Urothelium cell line (cell line): ENCODE data around the gene TXNDC2.
A peak's percentile ranks its signal among the peaks of the same experiment; 100 is the strongest.
"Not testable (repeated sequence)": the region's sequence is repeated elsewhere in the genome, so short reads cannot be mapped to it uniquely, and the experiment has no call there.

Experiments
- DNase-seq: peaks from one replicate; pipeline ENCODE4 v3.0.0; 2011; ENCODE audit warnings: low spot score, mixed read lengths
- FAIRE-seq: peaks from 2 replicates; lab custom pipeline; 2011; peaks lifted over from hg19 to GRCh38; lab: Jason Lieb, UNC

TXNDC2 gene

DNA sequence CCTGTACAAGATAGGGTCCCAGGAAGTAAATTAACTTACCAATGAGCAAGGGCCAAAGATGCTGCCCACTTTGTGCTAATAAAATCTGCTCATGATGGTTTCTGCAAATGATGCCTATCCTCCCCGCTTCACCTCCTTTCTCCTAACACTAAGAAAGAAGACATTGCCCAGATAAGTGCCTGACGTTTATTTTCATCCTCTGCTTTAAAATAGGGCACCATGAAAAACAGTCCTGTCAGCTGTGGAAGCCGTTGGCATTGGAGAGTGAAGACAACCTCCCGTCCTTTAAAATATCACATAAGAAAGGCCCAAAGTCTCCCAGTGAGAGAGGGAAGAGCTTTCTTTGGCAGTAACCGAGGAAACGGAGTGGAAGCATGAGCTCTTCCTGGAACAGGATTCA lies 1.7 kb upstream of the TXNDC2 start:
- FAIRE-seq, result no peak

DNA sequence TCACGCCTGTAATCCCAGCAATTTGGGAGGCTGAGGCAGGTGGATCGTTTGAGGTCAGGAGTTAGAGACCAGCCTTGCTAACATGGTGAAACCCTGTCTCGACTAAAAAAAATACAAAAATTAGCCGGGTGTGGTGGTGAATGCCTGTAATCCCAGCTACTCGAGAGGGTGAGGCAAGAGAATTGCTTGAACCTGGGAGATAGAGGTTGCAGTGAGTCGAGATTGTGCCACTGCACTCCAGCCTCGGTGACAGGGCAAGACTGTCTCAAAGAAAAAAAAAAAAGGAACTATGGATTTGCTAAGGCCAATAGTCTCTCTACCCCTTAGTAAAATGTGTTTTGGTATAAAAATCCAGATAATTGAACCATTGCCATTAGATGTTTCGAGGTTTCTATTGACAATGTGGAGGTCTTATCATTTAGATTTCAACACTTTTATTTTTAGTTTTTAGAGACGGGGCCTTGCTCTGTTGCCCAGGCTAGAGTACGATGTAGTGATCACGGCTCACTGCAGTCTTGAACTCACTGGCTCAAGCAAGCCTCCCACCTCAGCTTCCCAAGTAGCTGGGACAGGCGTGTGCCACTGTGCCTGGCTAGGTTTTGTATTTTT lies 1.1 kb upstream of the TXNDC2 start:
- DNase-seq, result no peak
- FAIRE-seq, result no peak

More for the DNA sequence above, 1.7 kb upstream of the TXNDC2 start:
- DNase-seq, result no peak

DNA sequence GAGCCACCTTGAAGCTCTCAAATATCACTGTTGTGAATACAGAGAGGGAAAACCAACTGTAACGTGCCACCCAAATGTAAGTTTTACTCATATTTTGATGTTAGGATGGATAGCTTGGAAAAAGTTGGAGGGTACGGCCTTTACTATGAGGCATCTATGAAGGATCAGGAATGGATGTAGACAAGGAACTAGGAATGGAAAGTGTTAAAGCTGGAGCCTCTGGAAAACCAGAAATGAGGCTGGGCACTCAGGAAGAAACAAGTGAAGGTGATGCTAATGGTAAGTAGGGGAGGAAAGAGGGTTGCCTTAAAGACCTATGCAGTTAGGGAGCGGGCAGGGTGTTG lies 204 bp downstream of the TXNDC2 start:
- no peak for FAIRE-seq

DNA sequence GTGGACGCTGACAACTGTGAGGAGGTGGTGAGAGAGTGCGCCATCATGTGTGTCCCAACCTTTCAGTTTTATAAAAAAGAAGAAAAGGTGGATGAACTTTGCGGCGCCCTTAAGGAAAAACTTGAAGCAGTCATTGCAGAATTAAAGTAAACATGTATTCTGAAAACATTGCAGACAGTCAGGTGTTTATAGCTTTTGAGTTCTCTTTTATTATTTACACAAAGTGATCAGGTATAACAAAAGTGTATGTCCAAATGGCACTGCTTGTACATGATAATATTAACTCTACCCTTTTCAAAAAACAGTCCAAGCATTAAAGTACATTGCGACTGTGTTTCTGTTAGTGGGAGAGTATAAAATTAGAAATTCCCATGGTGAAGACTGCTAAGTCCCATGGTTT lies 2.2 kb downstream of the TXNDC2 start:
- FAIRE-seq (no peak), DNase-seq (no peak)

More for the DNA sequence above, 204 bp downstream of the TXNDC2 start:
- no peak for DNase-seq

DNA sequence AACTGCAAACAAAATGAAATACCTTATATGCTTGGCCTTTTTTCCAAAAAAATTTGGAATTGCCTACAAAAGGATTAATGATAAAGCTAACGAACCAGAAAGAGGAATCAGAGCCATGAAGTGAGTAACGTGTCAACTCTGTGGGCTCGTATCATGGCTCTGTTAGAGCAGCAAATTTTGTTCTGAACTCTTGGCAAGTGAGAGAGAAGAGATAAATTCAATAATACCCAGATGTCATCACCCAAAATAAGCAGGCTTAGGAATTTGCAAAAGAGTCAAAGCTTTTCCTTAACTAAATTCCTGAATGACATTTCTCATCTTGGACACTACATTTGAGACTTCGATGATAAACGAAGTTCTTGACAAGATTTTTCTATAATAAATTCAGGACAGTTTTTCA lies 4.4 kb downstream of the TXNDC2 start:
- no peak for DNase-seq
- no peak for FAIRE-seq

DNA sequence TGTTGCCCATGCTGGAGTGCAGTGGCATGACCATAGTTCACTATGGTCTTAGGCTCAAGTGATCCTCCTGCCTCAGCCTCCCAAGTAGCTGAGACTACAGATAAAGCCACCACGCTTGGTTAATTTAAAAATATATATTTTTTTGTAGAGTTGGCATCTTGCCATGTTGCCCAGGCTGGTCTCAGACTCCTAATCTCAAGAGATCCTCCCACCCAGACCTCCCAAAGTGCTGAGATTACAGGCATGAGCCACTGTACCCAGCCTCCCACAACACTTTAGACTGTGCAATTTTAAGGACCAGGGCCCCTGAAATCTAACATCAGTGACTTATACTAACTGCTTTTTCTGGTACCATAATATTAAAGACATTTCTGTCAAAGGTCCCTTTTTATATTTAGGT lies 5.2 kb downstream of the TXNDC2 start:
- no peak for FAIRE-seq
- no peak for DNase-seq

DNA sequence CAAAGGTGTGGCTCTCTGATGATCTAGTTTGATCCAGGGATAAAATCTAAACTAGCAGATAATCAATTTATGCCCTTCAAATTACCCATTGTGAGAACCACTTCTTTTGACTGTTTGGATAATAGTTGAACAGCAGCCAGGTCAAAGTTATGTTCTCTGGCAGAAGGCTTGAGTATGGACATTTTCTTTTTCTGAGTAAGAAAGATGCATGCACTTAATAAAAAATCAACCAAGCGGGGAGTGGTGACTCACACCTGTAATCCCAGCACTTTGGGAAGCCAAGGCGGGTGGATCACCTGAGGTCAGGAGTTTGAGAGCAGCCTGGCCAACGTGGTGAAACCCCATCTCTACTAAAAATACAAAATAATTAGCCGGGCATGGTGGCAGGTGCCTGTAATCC lies 5.7 kb downstream of the TXNDC2 start:
- not testable (repeated sequence) for FAIRE-seq, DNase-seq

DNA sequence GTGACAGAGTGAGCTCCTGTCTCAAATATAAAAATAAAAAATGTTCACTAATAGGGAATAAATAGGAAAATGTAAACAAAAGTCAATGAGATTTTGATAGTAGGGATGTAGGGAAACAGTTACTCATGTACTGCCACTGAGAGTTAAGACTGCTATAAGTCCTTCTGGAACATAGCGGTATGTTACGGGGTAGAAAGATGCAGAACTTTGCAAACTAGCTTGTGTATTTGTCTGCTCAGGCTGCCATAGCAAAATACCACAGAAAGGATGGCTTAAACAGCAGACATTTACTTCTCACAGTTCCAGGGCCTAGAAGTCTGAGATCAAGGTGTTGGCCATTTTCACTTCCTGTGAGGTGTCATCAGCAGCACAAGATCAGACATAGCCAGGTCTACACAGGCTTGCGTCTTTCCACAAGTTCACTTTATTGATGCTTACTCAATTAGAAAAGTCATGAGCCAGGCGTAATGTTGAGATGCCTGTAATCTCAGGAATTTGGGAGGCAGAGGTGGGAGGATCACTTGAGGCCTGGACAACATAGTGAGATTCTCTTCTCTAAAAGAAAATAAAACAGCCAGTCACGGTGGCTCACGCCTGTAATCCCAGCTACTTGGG lies 8.8 kb downstream of the TXNDC2 start:
- no peak for DNase-seq
- FAIRE-seq, result peak; percentile 42

DNA sequence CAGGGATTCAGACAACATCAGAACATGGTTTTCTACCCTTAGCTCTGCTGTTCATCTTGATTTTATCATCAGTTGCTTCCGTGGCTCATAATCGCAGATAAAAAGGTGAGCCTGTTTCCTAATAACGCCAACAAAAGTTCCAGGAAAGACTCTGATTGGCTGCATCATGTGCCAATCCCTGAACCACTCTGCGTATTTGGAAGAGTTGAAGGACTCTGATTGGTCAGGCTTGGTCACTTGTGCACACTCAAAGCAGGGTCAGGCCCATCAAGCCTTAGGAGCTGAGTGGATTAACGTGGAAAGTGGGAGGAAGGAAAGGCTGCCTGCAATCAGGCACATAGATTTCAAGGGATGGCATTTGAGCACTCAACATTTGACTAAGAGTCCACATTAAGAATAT lies 11.4 kb downstream of the TXNDC2 start:
- FAIRE-seq, result no peak
- no peak for DNase-seq

DNA sequence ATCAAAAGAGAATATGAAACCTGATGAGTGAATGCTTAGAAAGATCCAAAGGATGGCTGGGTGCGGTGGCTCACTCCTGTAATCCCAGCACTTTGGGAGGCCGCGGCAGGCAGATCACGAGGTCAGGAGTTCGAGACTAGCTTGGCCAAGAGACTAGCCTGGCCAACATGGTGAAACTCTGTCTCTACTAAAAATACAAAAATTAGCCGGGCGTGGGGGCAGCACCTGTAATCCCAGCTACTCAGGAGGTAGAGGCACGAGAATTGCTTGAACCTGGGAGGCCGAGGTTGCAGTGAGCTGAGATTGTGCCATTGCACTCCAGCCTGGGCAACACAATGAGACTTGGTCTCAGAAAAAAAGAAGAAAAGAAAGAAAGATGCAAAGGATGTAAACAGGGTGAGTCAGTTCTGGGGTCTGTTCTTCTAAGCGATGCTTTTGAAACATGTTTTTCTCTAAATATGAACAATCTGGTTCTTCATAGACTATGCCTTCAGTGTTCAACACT lies 12.1 kb downstream of the TXNDC2 start:
- not testable (repeated sequence) for DNase-seq, FAIRE-seq

DNA sequence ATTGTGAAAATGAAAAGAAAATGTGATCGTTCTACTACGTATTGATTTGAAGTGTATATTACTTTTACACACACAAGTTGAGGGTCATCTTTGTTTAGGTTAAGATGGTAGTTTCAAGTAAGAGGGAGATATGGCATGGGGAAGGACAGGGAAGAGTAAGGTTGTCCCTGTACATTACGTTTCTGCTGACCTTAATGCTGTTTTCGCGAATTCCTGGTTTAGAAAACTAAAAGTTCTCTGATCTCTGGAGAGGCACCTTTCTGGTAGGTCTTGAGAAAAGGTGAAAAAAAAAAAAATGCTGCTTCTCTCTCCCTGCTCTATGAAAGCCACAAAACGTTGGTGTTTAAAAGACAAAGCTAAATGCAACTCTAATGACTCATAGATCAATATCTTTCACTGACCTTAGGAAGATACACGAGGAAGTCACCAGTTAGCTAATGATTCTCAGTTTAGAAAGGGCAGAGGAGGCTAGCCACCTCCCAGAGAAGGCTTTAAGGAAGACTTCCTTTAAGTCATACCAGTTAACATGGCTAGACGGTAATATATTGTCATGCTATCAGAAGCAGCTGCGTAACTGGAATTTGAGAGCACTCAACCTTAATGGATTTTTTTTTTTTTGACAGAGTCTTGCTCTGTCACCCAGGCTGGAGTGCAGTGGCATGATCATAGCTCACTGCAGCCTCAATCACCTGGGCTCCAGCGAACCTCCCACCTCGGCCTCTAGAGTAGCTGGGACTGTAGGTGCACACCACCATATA lies 13.2 kb downstream of the TXNDC2 start:
- FAIRE-seq (peak; percentile 9), DNase-seq (peak; percentile 44)

DNA sequence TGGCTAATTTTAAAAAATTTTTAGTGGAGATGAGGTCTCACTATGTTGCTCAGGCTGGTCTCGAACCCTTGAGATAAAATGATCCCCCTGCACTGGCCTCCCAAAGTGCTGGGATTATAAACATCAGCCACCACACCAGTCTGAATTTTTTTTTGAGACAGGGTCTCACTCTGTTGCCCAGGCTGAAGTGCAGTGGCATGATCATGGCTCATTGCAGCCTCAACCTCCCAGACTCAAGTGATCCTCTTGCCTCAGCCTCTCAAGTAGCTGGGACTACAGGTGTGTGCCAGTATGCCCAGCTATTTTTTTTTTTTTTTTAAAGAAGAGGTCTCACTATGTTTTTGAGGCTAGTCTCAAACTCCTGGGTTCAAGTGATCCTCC lies 13.8 kb downstream of the TXNDC2 start:
- not testable (repeated sequence) for DNase-seq, FAIRE-seq

DNA sequence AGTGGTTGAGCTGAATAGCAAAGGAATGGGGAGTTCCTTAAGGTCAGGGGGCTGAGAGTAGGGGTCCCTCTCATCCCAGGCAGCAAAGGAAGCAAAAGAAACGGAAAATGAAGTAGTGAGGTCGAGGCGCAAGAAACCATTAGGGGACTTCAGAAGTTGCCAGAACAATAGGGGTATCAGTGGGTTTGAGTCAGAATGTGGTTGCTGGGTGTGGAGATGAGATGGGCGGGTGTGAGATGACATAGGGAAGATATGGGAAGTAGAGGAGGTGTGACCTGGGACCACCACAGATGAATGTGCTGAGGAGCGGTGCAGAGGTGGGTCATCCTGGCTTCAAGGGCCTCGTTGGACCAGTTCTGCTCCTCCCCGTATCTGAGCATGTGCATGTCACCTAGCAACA lies 14.9 kb downstream of the TXNDC2 start:
- DNase-seq (no peak), FAIRE-seq (no peak)

DNA sequence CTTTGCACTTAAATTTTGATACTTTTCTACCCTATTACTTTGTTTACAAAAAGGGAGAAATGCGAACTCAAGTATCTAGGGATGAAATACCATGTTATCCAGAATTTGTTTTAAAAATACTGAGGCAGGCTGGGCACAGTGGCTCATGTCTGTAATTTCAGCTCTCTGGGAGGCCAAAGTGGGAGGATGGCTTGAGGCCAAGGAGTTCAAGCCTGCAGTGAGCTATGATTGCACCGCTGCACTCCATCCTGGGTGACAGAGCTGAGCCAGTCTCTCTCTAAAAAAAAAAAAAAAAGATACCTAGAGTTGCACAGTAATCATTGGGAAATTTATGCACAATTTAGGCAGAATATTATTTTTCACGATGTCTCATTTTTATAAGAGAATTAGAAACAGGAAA lies 15.6 kb downstream of the TXNDC2 start:
- no peak for FAIRE-seq
- DNase-seq, result no peak

DNA sequence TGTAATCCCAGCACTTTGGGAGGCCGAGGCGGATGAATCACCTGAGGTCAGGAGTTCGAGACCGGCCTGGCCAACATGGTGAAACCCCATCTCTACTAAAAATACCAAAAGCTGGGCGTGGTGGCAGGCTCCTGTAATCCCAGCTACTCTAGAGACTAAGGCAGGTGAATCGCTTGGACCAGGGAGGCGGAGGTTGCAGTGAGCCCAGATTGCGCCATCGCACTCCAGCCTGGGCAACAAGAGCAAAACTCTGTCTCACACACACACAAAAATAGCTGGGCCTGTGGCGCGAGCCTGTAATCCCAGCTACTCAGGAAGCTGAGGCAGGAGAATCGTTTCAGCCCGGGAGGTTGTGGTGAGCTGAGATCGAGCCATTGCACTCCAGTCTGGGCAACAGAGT lies 16.5 kb downstream of the TXNDC2 start:
- not testable (repeated sequence) for DNase-seq, FAIRE-seq

DNA sequence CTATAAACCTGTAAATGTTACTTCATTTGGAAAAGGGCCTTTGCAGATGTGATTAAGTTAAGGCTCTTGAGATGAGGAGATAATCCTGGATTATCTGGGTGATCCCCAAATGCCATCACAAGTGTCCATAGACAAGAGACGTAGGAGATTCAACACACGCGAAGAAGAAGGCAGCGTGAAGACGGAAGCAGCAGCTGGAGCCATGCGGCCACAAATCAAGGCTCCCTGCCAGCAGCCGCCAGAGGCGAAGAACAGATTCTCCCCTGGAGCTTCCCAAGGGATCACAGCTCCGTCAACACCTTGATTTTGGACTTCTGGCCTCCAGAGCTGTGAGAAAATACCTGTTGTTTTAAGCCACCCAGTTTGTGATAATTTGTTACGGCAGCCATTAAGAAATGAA lies 17.1 kb downstream of the TXNDC2 start:
- no peak for FAIRE-seq

DNA sequence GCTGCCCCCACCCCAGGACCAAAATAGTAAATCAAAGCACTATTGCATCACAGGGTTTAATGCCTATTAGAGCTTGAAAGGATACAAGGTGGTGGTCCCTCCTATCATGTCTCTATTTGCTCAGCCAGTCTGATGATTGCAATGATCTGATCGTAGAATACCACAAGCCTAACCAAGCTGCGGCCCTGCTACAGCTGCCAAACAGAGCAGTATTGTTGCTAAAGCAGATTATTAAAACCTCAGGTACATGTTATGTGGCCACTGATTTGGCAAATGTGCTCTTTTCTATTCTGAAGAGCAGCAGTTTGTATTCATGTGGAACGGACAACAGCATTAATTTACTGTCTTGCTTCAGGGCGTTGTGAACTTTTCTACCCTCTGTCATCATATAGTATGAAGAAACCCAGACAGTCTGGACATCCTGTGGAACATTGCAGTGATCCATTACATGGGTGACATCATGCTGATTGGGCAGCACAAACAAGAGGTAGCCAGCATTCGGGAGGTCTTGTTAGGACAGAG lies 19.7 kb downstream of the TXNDC2 start:
- FAIRE-seq (no peak), DNase-seq (no peak)

More for the DNA sequence above, 17.1 kb downstream of the TXNDC2 start:
- DNase-seq, result no peak

DNA sequence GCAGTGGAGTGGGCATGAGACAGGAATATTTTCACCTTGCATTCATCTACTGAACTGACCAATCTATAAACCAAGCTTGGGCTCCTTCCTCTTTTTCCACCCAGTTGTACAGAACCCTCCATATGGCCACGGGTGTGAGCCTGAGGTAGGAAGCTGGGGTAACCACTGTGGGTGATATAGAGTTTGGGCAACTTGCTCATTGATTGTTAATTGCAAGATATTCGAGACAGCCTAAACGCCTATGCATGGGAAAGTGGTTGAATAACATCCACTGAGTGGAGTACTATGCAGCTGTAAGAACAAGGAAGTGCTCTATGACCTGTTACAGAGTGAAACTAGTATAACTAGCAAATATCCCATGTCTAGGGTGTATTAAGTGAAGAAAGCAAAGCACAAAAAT lies 20.7 kb downstream of the TXNDC2 start:
- FAIRE-seq (no peak), DNase-seq (no peak)

DNA sequence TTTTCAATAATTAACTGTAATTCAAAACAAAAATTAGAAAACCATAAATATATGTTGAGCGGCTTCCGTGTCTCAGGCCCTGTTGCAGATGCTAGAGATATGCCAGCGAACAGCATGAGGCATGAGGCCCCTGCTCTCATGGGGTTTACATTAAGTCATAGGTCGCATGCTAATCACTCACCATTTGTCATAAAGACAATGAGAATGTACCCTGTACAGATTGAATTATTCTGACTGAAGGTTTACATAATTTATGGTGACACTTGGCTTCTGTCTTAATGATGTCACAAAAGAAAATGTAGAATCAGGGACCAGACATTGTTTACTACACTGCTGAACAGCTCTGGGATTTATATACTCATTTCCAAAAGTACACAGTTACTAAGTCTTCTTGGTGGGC lies 22.1 kb downstream of the TXNDC2 start:
- FAIRE-seq, result no peak
- DNase-seq, result no peak

DNA sequence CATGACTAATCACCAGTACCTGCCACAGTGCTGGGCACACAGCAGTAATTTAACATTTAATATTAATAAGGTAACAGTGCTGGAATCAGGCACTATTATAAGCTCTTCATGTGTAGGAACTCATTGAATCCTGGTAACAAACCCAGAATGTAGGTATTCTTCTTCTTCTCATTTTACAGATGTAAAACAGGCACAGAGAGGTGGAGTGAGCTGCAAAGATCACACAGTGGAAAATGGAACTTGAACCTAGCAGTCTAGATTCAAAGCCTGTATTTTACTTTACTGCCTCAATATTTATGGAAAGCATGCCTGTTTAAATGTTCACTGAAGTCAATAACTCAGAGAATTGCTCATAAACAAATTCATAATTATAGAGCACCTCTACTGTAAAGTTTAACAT lies 24.3 kb downstream of the TXNDC2 start:
- DNase-seq, result no peak
- FAIRE-seq, result no peak

DNA sequence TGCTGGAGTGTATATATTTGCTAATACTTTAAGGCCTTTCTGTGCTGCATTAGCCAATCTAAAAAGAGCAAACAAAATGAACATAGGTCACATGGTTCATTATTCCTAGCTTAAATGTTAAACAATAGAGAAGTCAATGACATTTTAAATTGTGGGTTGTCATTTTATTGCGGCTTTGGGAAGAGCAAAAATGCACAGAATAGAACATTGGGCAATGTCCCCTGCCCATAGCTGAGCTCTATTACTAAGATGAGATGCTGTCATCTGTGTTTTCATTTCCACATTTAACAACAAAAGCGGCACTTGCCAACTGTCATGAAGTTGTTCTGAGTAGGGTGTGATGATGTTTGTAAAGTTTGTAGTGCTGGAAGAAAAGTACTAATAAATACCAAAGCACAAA lies 24.9 kb downstream of the TXNDC2 start:
- DNase-seq, result no peak
- no peak for FAIRE-seq

DNA sequence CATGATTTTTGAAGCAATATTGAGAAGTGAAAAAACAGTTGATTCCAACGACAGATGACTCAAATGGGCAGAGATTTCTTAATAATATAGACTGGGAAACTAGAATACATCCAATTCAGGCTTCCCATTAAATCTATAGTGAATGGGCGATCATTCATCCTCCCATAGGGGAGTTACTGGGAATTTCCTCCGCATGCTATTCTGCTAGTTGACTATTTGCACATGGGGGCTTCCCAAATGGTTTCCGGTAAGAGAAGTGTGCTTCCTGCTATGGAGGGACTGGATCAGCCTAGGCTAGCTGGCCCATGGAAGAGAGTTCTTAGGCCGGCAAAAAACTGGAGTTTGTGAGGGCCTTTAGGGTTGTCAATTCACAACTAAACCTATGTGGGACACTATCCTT lies 25.5 kb downstream of the TXNDC2 start:
- FAIRE-seq (no peak), DNase-seq (no peak)
